ENCODE results near the gene DKK3.

DNA sequence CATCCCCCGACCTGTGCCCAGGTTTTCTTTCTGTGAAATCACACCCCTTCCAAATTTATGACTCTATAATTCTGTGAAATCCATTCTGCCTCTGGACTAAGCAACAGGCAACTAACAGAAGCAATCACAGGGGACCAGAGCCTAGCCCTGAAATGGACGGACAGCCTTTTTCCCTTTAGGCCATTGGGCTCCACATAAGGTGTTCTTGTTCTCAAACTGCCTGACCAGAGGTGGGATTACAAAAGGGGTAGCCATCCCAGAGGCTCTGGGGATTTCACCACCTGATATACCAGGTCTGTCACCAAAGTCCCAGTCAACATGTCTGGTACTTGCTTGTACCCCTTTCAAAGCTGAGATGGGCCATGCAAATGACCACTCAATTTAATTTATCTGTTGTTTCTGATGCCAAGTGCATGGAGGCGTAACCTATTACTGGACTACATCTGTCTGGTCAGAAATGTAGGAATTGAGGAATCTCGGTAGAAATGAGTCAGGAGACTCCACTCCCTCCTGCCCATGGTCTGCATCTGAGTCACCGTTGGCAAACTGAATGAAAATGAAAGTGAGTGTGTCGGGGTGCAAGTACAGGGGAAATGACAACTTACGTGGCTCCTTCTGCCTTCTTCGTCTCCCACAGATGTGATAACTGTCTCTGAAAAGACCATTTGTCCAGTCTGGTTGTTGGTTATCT is 10.2 kb downstream of the DKK3 start:
- no peak for TF ChIP-seq CTCF (IDR thresholded peaks at IDR 0.05; ENCODE audit: borderline replicate concordance, extremely low read depth, low read length, poor library complexity, severe bottlenecking)
- no peak for TF ChIP-seq EZH2 (IDR thresholded peaks at IDR 0.05; ENCODE audit: borderline replicate concordance, low read depth, low read length, severe bottlenecking)
